Ecto neural progenitor cell (in vitro differentiated cells): ENCODE measurements around the gene EIF1.

Experiments
- DNase-seq: peaks from one replicate; pipeline ENCODE4 v3.0.0-alpha.2; 2018; ENCODE audit warnings: low spot score

Gene EIF1

DNA sequence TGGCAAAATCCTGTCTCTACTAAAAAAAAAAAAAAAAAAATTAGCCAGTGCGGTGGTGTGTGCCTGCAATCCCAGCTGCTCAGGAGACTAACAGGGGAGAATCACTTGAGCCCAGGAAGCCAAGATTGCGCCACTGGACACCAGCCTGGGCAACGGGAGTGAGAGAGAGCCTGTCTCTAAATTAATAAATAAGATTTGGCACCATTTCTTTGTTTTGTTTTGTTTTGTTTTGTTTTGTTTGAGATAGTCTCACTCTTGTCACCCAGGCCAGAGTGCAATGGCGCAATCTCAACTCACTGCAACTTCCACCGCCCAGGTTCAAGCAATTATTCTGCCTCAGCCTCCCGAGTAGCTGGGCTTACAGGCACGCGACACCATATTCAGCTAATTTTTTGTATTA is 14.0 kb downstream of the EIF1 start:
- DNase-seq, result no peak

- DNase-seq, result no peak
Measured at GRCh38 chr17:41705271-41705991, 16.7 kb downstream of the EIF1 start.

- no peak for DNase-seq
Measured at GRCh38 chr17:41707803-41708669, 19.4 kb downstream of the EIF1 start.

GRCh38 chr17:41710472-41711090 is 21.9 kb downstream of the EIF1 start:
- no peak for DNase-seq

- no peak for DNase-seq
Measured at GRCh38 chr17:41711669-41712400, 23.1 kb downstream of the EIF1 start, which contains the start of gene GAST. TSS of gene GAST (plus strand) at chr17:41712331. CDS start at chr17:41715437, 3,106 bp downstream.

- no peak for DNase-seq
Measured at GRCh38 chr17:41717408-41718286, 29.0 kb downstream of the EIF1 start.

- no peak for DNase-seq
Measured at GRCh38 chr17:41718287-41718645, 29.6 kb downstream of the EIF1 start.

DNA sequence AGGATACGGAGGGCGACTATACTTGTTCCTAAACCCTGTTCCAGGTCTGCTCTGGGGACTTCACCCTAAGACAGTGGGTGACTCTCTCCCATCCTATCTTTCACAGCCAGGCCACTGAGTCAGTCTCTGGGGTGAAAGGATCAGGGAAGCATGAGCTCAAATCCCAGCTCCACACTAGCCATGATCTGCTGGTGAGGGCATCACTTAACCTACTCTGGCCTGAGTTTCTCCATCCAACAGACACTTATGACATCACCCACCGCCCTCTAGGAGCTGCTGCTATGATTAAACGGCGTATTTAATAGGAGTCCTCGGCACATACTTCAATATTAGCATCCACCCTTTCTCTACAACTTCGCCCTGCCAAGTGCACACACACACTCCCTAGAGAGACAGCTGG is 33.5 kb downstream of the EIF1 start:
- no peak for DNase-seq

DNA sequence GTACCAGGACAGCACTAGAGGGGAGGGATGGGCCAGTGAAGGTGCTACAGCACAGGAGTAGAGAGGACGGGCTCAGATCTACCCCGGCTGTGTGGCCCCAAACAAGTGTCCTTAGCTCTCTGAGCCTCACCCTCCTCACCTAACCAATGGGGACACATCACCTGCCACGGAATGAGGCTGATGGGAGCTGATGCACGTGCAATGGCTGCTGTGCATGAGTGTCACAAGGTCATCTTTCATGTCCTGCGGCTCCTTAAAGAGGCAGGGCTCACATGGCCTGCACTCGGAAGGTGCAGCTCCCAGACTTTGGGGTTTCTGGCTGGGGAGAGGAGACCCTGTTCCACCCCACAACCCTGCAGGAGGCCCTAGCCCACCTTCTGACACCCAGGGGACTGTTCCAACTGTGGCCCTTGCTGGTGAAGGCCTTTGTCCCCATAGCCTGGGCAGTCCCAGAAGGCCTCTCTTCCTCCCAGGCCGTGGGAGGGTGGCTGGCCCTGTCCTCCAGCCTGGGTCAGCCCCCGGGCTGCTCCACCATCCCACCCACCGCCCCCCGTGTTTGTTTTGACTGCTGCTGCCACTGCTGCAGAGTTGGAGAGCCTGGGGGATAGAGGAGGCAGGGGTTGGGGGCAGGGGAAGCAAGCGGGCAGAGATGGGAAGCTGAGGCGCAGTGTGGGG is 35.3 kb downstream of the EIF1 start:
- no peak for DNase-seq

- DNase-seq, result no peak
Measured at GRCh38 chr17:41724476-41725050, 35.9 kb downstream of the EIF1 start.

DNA sequence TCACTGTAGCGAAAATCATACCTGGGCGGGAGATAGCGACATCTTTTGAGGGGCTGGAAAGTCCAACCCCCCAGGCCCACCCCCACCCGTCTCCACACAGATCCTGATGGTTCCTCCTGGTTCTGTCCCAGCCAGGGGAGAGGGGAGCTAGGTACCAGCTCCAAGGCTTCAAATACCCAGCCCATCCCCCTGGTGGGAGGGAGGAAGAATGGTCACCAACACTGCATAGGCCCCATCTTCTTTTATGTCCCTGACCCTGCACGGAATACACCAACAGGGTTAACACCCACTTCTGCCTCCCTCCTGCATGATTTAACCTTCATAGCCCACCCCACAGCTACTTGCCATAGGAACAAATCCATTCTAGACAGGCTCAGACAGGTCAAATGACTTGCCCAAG is 36.4 kb downstream of the EIF1 start:
- no peak for DNase-seq

DNA sequence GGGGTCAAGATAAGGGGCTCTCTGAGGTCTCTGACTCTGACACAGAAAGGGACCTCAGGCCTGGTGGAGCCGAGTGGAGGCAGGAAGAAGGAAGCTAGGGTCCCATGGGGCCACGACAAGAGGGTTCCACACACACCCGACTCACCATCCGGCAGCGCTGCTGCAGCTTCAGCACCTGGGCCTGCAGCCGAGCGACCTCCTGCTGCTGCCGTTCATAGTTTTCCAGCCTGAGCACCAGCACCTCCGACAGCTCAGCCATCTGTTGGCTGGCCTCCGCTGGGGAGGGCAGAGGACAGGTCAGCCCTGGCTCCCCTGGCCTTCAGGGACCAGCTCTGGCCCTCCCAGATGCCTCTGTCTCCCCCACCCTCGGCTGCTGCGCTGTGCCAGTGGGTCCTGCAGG is 39.4 kb downstream of the EIF1 start:
- no peak for DNase-seq

- DNase-seq, result no peak
Measured at GRCh38 chr17:41730479-41730878, 41.8 kb downstream of the EIF1 start.

GRCh38 chr17:41731836-41732235 is 43.2 kb downstream of the EIF1 start:
- no peak for DNase-seq

GRCh38 chr17:41733348-41734138 is 44.9 kb downstream of the EIF1 start:
- DNase-seq, result no peak

GRCh38 chr17:41734139-41734948 is 45.7 kb downstream of the EIF1 start, which contains the start of gene HAP1:
TSS of gene HAP1 (minus strand) at chr17:41734643. CDS start at chr17:41734634, 9 bp downstream.
- peak; percentile 92 for DNase-seq

- no peak for DNase-seq
Measured at GRCh38 chr17:41734949-41735313, 46.2 kb downstream of the EIF1 start.

DNA sequence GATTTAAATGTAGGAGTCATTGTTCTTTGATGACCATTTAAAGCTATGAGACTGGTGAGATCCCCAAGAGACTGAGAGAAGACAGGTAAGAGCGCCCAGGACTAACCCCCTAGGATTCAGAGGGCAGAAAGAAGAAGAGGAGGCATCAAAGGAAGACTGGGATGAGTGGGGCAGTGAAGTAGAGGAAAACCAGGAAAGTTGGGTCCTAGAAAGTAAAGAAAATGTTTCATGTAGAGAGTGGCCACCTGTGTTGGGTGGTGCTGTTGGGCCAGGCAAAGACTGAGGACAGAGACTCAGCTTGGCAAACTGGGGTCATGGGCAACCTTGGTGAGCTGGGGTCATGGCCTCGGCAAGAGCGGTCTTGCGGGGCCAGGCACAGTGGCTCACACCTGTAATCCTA is 47.1 kb downstream of the EIF1 start:
- DNase-seq, result no peak
